ENCODE measurements around the gene SH2D4B.

SH2D4B gene

GRCh38 chr10:80537736-80538480 lies at the start of gene SH2D4B:
SH2D4B (plus strand) TSS chr10:80537902; CDS start chr10:80538332, 430 bp downstream.
- no peak for DNase-seq (ENCODE audit: low spot score)

- DNase-seq (ENCODE audit: low spot score): no peak
These were observed 49.1 kb upstream of the SH2D4B start for GRCh38 chr10:80488539-80489066.

GRCh38 chr10:80489371-80490112 lies 48.2 kb upstream of the SH2D4B start:
- no peak for DNase-seq (ENCODE audit: low spot score)

- no peak for DNase-seq (ENCODE audit: low spot score)
These were observed 46.2 kb upstream of the SH2D4B start for GRCh38 chr10:80491251-80492102.

- DNase-seq (ENCODE audit: low spot score): no peak
These were observed 44.7 kb upstream of the SH2D4B start for GRCh38 chr10:80492848-80493521.

GRCh38 chr10:80493522-80494051 lies 44.1 kb upstream of the SH2D4B start:
- DNase-seq (ENCODE audit: low spot score): no peak

GRCh38 chr10:80496555-80497172 lies 41.0 kb upstream of the SH2D4B start:
- DNase-seq (ENCODE audit: low spot score): no peak

- DNase-seq (ENCODE audit: low spot score): no peak
These were observed 40.3 kb upstream of the SH2D4B start for GRCh38 chr10:80497187-80498077.

- no peak for DNase-seq (ENCODE audit: low spot score)
These were observed 39.4 kb upstream of the SH2D4B start for GRCh38 chr10:80498078-80498832.

GRCh38 chr10:80498833-80499741 lies 38.6 kb upstream of the SH2D4B start:
- DNase-seq (ENCODE audit: low spot score): peak; percentile 66

- no peak for DNase-seq (ENCODE audit: low spot score)
These were observed 36.9 kb upstream of the SH2D4B start for GRCh38 chr10:80500572-80501380.

- no peak for DNase-seq (ENCODE audit: low spot score)
These were observed 36.3 kb upstream of the SH2D4B start for GRCh38 chr10:80501381-80501912.

- DNase-seq (ENCODE audit: low spot score): no peak
These were observed 35.7 kb upstream of the SH2D4B start for GRCh38 chr10:80501913-80502521.

GRCh38 chr10:80502621-80503583 lies 34.8 kb upstream of the SH2D4B start:
- DNase-seq (ENCODE audit: low spot score): no peak

- DNase-seq (ENCODE audit: low spot score): no peak
These were observed 34.0 kb upstream of the SH2D4B start for GRCh38 chr10:80503584-80504157.
